Measurements from ENCODE around the gene MLLT10.

Gene MLLT10

GRCh38 chr10:21749788-21750187 is 215.8 kb downstream of the MLLT10 start:
- DNase-seq: no peak

GRCh38 chr10:21750424-21750823 is 216.4 kb downstream of the MLLT10 start:
- DNase-seq: no peak

GRCh38 chr10:21751341-21752310 is 217.6 kb downstream of the MLLT10 start:
- no peak for DNase-seq

GRCh38 chr10:21753497-21754270 is 219.7 kb downstream of the MLLT10 start:
- DNase-seq: no peak

GRCh38 chr10:21754410-21755011 is 220.5 kb downstream of the MLLT10 start:
- no peak for DNase-seq

- no peak for DNase-seq
Measured at GRCh38 chr10:21756707-21757106, 222.7 kb downstream of the MLLT10 start.

- DNase-seq: no peak
Measured at GRCh38 chr10:21757185-21757901, 223.3 kb downstream of the MLLT10 start.

- DNase-seq: no peak
Measured at GRCh38 chr10:21758239-21758638, 224.2 kb downstream of the MLLT10 start.

GRCh38 chr10:21758696-21759095 is 224.7 kb downstream of the MLLT10 start:
- DNase-seq: no peak

GRCh38 chr10:21759232-21759631 is 225.2 kb downstream of the MLLT10 start:
- no peak for DNase-seq

- no peak for DNase-seq
Measured at GRCh38 chr10:21760332-21760731, 226.3 kb downstream of the MLLT10 start.

- DNase-seq: peak; percentile 58
Measured at GRCh38 chr10:21764466-21765189, 230.6 kb downstream of the MLLT10 start.

GRCh38 chr10:21769041-21769440 is 235.0 kb downstream of the MLLT10 start:
- no peak for DNase-seq

GRCh38 chr10:21771219-21771618 is 237.2 kb downstream of the MLLT10 start:
- no peak for DNase-seq

GRCh38 chr10:21776883-21777282 is 242.9 kb downstream of the MLLT10 start:
- DNase-seq: no peak

- no peak for DNase-seq
Measured at GRCh38 chr10:21791276-21791675, 257.2 kb downstream of the MLLT10 start.
